RWPE1 (cell line): Measurements from ENCODE around the gene CITED4.
A peak's percentile ranks its signal among the peaks of the same experiment; 100 is the strongest.

Experiments
- CTCF ChIA-PET: fragments of 350-600 bp; sonication (Branson Sonifier 250); formaldehyde crosslinking; extraction: SDS; loops from one replicate; lab custom pipeline; 2021; lab: Yijun Ruan, JAX
- POLR2A ChIA-PET: fragments of 400-600 bp; formaldehyde crosslinking; extraction: SDS; loops from one replicate; lab custom pipeline; 2020; ENCODE audit warnings: antibody characterized with exemption; ENCODE audit not compliant: low non-redundant PET; lab: Yijun Ruan, JAX
- DNase-seq: peaks from one replicate; pipeline ENCODE4 v3.0.0; 2012; ENCODE audit warnings: low spot score
- H3K27ac ChIP-seq: fragments of 450-650 bp; 2 replicates; pipeline ENCODE4 v1.5.1; 2017
- TF ChIP-seq, protein P1 (sequence below): fragments of 450-650 bp; conservative IDR thresholded peaks from 2 replicates; pipeline ENCODE4 v1.5.1; 2017; ENCODE audit warnings: low read depth, mild to moderate bottlenecking

The CITED4 gene, protein sequence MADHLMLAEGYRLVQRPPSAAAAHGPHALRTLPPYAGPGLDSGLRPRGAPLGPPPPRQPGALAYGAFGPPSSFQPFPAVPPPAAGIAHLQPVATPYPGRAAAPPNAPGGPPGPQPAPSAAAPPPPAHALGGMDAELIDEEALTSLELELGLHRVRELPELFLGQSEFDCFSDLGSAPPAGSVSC

DNA sequence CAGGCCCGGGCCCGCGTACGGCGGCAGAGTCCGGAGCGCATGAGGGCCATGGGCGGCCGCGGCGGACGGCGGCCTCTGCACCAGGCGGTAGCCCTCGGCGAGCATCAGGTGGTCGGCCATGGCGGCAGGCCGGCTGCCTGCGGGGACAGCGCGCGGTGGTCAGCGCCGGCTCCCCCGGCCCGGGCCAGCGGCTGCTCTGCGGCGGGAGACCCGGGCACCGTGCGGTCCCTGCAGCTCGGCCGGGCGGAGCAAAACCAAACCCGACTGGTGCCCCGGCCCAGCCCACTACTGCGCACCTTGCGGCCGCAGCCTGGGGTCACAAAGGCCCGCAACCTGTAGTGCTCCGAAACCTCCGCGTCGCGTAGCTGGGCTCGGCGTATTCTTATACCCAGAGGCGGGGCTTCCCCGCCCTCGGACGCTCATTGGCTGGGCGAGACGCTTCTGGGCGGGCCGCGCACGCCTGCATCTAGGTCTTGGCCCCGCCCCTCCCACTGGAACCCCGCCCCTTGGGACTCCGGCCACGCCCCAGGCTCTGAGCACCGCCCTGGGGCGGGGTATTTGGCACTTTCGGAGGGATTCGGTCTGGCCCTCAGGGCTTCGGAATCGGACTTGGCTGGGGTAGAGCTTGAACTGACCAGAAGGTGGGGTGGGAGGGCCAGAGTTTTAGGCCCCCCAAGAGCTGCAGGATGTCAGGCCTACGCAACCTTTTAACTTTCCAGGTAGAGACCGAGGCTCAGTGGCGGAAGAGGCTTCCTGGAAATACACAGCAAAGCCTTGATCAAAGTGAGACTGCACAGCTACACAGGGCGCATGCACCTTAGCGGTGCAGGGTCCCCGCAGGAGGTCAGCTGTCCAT, at the start of gene CITED4:
Gene CITED4 (minus strand): TSS at position 356 of the 856 bp plus-strand sequence. CDS start 236 bp downstream, at position 120.
- peak; percentile 95 for DNase-seq
- peak within 1 kb of the TSS; percentile 77 for H3K27ac ChIP-seq
- ChIA-PET CTCF (interaction anchor here (0.7 to 2.8 kb wide), 8 partner anchors 11 to 114 kb away, joined by 3 to 19 read pairs (median 4); no protein-coding TSS in a partner anchor), POLR2A (interaction anchor here (0.5 to 3.3 kb wide), 12 partner anchors 9 to 241 kb away, joined by 3 to 19 read pairs (median 5); no protein-coding TSS in a partner anchor)
- TF ChIP-seq, protein P1, sequence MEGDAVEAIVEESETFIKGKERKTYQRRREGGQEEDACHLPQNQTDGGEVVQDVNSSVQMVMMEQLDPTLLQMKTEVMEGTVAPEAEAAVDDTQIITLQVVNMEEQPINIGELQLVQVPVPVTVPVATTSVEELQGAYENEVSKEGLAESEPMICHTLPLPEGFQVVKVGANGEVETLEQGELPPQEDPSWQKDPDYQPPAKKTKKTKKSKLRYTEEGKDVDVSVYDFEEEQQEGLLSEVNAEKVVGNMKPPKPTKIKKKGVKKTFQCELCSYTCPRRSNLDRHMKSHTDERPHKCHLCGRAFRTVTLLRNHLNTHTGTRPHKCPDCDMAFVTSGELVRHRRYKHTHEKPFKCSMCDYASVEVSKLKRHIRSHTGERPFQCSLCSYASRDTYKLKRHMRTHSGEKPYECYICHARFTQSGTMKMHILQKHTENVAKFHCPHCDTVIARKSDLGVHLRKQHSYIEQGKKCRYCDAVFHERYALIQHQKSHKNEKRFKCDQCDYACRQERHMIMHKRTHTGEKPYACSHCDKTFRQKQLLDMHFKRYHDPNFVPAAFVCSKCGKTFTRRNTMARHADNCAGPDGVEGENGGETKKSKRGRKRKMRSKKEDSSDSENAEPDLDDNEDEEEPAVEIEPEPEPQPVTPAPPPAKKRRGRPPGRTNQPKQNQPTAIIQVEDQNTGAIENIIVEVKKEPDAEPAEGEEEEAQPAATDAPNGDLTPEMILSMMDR = no peak; the same call in 1 of the 2 replicates

GRCh38 chr1:40911105-40911504, 48.9 kb upstream of the CITED4 start:
- CTCF ChIA-PET = no interaction called here
- POLR2A ChIA-PET = no interaction called here
- TF ChIP-seq, protein P1 = no peak
- H3K27ac ChIP-seq = no peak overlapping the region
- DNase-seq = no peak

DNA sequence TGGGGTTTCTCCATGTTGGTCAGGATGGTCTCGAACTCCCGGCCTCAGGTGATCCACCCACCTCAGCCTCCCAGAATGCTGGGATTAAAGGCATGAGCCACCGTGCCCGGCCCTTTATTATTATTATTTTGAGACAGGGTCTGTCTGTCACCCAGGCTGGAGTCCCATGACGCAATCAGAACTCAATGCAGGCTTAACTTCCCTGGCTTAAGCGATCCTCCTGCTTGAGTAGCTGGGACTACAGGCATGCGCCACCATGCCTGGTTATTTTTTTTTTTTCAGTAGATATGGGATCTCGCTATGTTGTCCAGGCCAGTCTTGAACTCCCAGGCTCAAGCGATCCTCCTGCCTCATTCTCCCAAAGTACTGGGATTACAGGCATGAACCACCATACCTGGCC, 47.1 kb upstream of the CITED4 start:
- no peak overlapping the region for H3K27ac ChIP-seq
- CTCF ChIA-PET = no interaction called here
- TF ChIP-seq, protein P1 = no peak
- DNase-seq = no peak
- POLR2A ChIA-PET = no interaction called here

GRCh38 chr1:40908350-40908749, 46.2 kb upstream of the CITED4 start:
- H3K27ac ChIP-seq = no peak overlapping the region
- TF ChIP-seq, protein P1 = no peak
- ChIA-PET POLR2A (no interaction called here), CTCF (interaction anchor here (0.6 kb wide), 1 partner anchor 236 kb away, joined by 3 read pairs; no protein-coding TSS in a partner anchor)
- DNase-seq = no peak

GRCh38 chr1:40907899-40908298, 45.7 kb upstream of the CITED4 start:
- no peak for DNase-seq
- H3K27ac ChIP-seq = no peak overlapping the region
- TF ChIP-seq, protein P1 = no peak
- POLR2A ChIA-PET = no interaction called here
- CTCF ChIA-PET = interaction anchor here (0.6 kb wide), 1 partner anchor 236 kb away, joined by 3 read pairs; no protein-coding TSS in a partner anchor

GRCh38 chr1:40906781-40907400, 44.7 kb upstream of the CITED4 start:
- ChIA-PET CTCF (no interaction called here), POLR2A (no interaction called here)
- no peak for DNase-seq
- TF ChIP-seq, protein P1 = no peak
- no peak overlapping the region for H3K27ac ChIP-seq
